NOMO-1 treated with dmso at 0.1 percent for 144 hours (cell line): ENCODE data around the gene ONECUT3.

Source experiments
- DNase-seq: peaks from one replicate; lab custom pipeline; 2025; ENCODE audit not compliant: unreplicated experiment; lab: John Stamatoyannopoulos, UW

Gene ONECUT3

GRCh38 chr19:1813192-1814182 is 60.2 kb downstream of the ONECUT3 start:
- DNase-seq: no peak

- no peak for DNase-seq
Measured at GRCh38 chr19:1814391-1814790, 61.1 kb downstream of the ONECUT3 start.

- DNase-seq: no peak
Measured at GRCh38 chr19:1814833-1815604, 61.7 kb downstream of the ONECUT3 start.

GRCh38 chr19:1815605-1816529 is 62.6 kb downstream of the ONECUT3 start:
- DNase-seq: no peak

GRCh38 chr19:1816530-1817298 is 63.4 kb downstream of the ONECUT3 start:
- no peak for DNase-seq

GRCh38 chr19:1817553-1818179 is 64.4 kb downstream of the ONECUT3 start:
- no peak for DNase-seq

GRCh38 chr19:1818549-1819195 is 65.4 kb downstream of the ONECUT3 start:
- no peak for DNase-seq

- no peak for DNase-seq
Measured at GRCh38 chr19:1819341-1820255, 66.3 kb downstream of the ONECUT3 start.

- DNase-seq: no peak
Measured at GRCh38 chr19:1822210-1822609, 68.9 kb downstream of the ONECUT3 start.

- DNase-seq: no peak
Measured at GRCh38 chr19:1823020-1823419, 69.7 kb downstream of the ONECUT3 start.

GRCh38 chr19:1823539-1824251 is 70.4 kb downstream of the ONECUT3 start:
- DNase-seq: no peak

- DNase-seq: no peak
Measured at GRCh38 chr19:1824252-1824622, 70.9 kb downstream of the ONECUT3 start.

- no peak for DNase-seq
Measured at GRCh38 chr19:1825909-1826556, 72.7 kb downstream of the ONECUT3 start.

- DNase-seq: no peak
Measured at GRCh38 chr19:1826557-1827521, 73.5 kb downstream of the ONECUT3 start.

- no peak for DNase-seq
Measured at GRCh38 chr19:1827566-1828278, 74.4 kb downstream of the ONECUT3 start.
